Measurements from ENCODE around the gene NPW. TPM values are rescaled to one million over a fixed set of nuclear protein-coding genes. Genes with fewer than 3 reads are reported as not detected.
A peak's percentile ranks its signal among the peaks of the same experiment; 100 is the strongest.
"Not testable (repeated sequence)": the region's sequence is repeated elsewhere in the genome, so short reads cannot be mapped to it uniquely, and the experiment has no call there.

The NPW gene
- total RNA-seq, 4 donors from 2014 or later = not detected

DNA sequence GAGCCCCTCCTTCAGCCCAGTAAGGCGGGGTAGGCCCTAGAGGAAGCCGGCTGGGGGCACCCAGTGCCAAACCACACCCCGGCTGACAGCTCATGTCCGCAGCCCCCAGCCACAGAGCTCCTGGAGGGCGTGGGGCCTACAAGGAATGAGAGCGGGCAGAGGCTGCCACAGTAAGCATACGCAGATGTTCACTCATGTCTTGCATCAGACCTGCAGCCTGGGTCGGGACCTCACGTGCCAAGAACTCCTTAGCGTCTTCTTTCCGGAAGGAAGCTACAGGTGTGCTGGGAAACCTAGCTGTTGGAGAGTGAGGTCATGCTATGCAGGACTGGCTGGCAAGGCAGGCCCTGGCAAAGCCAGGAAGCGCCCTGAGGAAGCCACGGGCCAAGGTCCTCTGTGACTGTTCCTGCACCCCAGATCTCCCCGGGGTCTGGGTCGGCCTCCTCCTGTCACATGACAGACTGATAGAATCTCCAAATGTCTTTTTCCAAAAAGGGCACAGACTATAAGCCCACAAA, 11.5 kb upstream of the NPW start:
- peak overlapping the region; percentile 70 to 95 (median 81) for H3K4me3 ChIP-seq
- peaks cover 4 to 14% (median 10%) of the 10 kb centered on the region in 4 donors for H3K36me3 ChIP-seq
- H3K9me3 ChIP-seq = no peaks in the 10 kb centered on the region
- H3K4me1 ChIP-seq = peaks cover 61 to 70% (median 67%) of the 10 kb centered on the region in 4 donors
- no peak for TF ChIP-seq POLR2A (IDR thresholded peaks at IDR 0.05; ENCODE audit: low read depth)
- TF ChIP-seq, protein P1, sequence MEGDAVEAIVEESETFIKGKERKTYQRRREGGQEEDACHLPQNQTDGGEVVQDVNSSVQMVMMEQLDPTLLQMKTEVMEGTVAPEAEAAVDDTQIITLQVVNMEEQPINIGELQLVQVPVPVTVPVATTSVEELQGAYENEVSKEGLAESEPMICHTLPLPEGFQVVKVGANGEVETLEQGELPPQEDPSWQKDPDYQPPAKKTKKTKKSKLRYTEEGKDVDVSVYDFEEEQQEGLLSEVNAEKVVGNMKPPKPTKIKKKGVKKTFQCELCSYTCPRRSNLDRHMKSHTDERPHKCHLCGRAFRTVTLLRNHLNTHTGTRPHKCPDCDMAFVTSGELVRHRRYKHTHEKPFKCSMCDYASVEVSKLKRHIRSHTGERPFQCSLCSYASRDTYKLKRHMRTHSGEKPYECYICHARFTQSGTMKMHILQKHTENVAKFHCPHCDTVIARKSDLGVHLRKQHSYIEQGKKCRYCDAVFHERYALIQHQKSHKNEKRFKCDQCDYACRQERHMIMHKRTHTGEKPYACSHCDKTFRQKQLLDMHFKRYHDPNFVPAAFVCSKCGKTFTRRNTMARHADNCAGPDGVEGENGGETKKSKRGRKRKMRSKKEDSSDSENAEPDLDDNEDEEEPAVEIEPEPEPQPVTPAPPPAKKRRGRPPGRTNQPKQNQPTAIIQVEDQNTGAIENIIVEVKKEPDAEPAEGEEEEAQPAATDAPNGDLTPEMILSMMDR (IDR thresholded peaks at IDR 0.05) = no peak
- TF ChIP-seq EP300 (IDR thresholded peaks at IDR 0.05) = no peak
- no peak for TF ChIP-seq POLR2AphosphoS5 (IDR thresholded peaks at IDR 0.05)
- no peak for DNase-seq (ENCODE audit: extremely low spot score)
- WGBS = 64% methylated on average over 15 of the region's 15 CpGs
- H3K27ac ChIP-seq (replicated peaks in 1 of 4) = peak overlapping the region; percentile 89 to 97 (median 94)
- intact Hi-C loops (cut with DNase I) = no loop called here
- no peaks in the 10 kb centered on the region for H3K27me3 ChIP-seq

DNA sequence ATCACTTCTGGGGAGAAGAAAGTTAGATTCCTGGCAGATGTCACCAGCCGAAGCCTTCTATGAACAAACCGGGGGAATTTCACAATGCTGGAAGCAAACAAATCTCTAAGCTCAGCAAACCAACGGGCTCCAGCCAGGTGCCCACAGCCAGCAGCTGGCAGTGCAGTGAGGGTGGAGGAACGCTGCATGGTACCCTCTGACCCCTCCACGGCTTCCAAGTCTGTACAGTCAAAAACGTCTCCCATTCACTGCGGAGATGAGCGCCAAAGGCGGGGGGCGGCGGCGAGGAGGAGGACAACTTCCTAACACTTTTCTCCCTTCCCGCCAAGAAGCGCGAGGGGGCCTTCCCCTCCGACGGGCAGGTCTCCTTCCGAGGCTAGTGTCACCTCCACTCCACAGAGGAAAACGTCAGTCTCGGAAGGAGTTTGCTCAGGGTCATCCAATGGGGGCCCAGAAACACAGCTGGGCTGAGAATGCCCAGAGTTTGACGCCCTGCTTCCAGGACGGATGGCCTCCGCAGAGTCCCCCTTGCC, 10.9 kb upstream of the NPW start:
- Histone ChIP-seq H3K27ac (replicated peaks in 1 of 4) (peak overlapping the region; percentile 89 to 97 (median 94)), H3K9me3 (no peaks in the 10 kb centered on the region), H3K4me1 (peaks cover 58 to 64% (median 63%) of the 10 kb centered on the region in 4 donors), H3K36me3 (peaks cover 0 to 8% (median 5%) of the 10 kb centered on the region in 4 donors), H3K27me3 (no peaks in the 10 kb centered on the region), H3K4me3 (peak overlapping the region; percentile 70 to 95 (median 81))
- TF ChIP-seq POLR2A (IDR thresholded peaks at IDR 0.05; ENCODE audit: low read depth) (peak; percentile 11), EP300 (IDR thresholded peaks at IDR 0.05) (no peak)
- intact Hi-C loops (cut with DNase I) = no loop called here
- WGBS = 4% methylated on average over 20 of the region's 23 CpGs
- no peak for DNase-seq (ENCODE audit: extremely low spot score)

DNA sequence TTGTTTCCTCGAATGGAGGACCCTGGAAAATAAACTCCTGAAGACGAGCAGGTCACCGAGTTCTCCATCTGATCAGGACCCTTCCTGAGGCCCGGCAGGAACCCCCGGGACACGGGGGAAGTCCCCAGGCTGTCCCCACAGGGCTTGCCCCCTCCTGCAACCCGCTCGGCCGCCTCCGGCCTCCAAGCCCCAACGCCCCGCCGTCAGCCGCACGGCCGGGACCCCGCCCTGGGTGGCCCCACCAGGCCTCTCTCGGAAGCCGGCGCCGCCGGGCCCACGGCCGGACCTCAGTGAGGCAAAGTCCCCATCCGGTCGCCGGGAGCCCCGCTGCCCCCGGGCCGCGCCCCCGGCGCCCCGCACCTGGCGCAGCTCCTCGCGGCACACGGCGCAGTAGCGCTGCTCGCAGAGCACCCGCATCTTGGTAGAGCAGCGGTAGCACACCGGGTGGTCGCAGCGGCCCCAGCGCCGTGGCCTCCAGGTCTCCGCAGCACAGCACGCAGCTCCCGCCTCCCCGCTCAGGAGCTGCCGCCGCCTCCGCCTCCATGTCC, 10.3 kb upstream of the NPW start:
- H3K27me3 ChIP-seq = no peaks in the 10 kb centered on the region
- intact Hi-C loops (cut with DNase I) = no loop called here
- no peaks in the 10 kb centered on the region for H3K9me3 ChIP-seq
- no peak for DNase-seq (ENCODE audit: extremely low spot score)
- peak overlapping the region; percentile 70 to 95 (median 81) for H3K4me3 ChIP-seq
- 0% methylated on average over 2 of the region's 55 CpGs for WGBS
- peaks cover 0 to 8% (median 5%) of the 10 kb centered on the region in 4 donors for H3K36me3 ChIP-seq
- H3K4me1 ChIP-seq = peaks cover 52 to 59% (median 57%) of the 10 kb centered on the region in 4 donors
- H3K27ac ChIP-seq (replicated peaks in 1 of 4) = peak overlapping the region; percentile 89 to 97 (median 94)
- TF ChIP-seq POLR2A (IDR thresholded peaks at IDR 0.05; ENCODE audit: low read depth) = no peak

DNA sequence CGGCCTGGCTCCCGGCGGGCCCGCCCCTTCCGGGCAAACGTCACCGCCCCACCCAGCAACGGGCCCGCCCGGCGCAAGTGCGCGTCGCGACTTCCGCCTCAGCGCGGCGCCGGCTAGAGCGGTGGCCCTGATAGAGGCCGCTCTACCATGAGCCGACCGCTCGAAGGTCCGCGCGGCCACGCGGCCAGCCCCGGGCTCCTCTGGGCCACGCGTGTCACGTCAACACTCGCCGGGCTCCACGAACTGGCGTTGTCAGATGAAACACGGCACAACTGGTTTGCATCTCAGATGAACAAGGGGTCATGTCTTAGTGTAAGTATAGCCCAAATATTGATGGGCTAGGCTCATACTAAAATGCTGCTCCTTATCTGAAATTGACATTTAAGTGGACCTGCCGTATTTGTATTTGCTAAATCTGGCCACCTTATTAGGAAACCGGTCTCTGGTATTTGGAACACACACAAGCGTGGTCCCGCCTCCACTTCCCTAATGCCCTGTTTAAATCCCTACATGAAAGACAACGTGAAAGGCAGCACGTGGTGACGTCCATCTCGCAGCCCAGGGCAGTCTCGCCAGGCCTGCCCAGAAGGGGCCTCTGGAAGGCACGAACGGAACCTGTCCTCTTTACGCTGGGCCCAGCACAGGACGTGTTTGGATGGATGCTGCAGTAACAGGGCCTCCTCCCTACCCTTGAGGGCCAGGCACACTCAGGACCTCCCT, 9.6 kb upstream of the NPW start, which contains the start of gene ZNF598:
Gene ZNF598 (minus strand): TSS at position 31 of the 720 bp plus-strand sequence.
- H3K27me3 ChIP-seq = no peaks in the 10 kb centered on the region
- intact Hi-C loops (cut with DNase I) = no loop called here
- TF ChIP-seq POLR2A (IDR thresholded peaks at IDR 0.05; ENCODE audit: low read depth) = peak; percentile 91
- no peak for TF ChIP-seq EP300 (IDR thresholded peaks at IDR 0.05)
- TF ChIP-seq, protein P1 (IDR thresholded peaks at IDR 0.05) = peak in 1 of 3 experiments; percentile 28
- peak; percentile 85 to 98 for TF ChIP-seq POLR2AphosphoS5 (IDR thresholded peaks at IDR 0.05)
- no peaks in the 10 kb centered on the region for H3K9me3 ChIP-seq
- DNase-seq (ENCODE audit: extremely low spot score) = no peak
- peak within 1 kb of the TSS; percentile 70 to 95 (median 81) for H3K4me3 ChIP-seq
- peak within 1 kb of the TSS; percentile 89 to 97 (median 94) for H3K27ac ChIP-seq (replicated peaks in 1 of 4)
- WGBS = 3% methylated on average over 4 of the region's 52 CpGs
- peaks cover 0 to 5% (median 4%) of the 10 kb centered on the region in 4 donors for H3K36me3 ChIP-seq
- H3K4me1 ChIP-seq = peaks cover 45 to 52% (median 50%) of the 10 kb centered on the region in 4 donors

DNA sequence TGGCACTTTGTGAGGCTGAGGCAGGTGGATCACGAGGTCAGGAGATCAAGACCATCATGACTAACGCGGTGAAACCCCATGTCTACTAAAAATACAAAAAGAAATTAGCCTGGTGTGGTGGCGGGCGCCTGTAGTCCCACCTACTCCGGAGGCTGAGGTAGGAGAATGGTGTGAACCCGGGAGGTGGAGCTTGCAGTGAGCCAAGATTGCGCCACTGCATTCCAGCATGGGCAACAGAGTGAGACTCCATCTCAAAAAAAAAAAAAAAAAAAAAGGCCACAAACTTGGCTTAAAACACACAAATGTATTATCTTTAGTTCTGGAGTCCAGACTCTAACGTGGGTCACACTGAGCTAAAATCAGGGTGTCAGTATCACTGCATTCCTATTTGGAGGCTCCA, 7.9 kb upstream of the NPW start:
- H3K9me3 ChIP-seq; intact Hi-C loops (cut with DNase I); DNase-seq (ENCODE audit: extremely low spot score); H3K27ac ChIP-seq (replicated peaks in 1 of 4); H3K27me3 ChIP-seq; H3K4me3 ChIP-seq; H3K36me3 ChIP-seq: not testable (repeated sequence)
- H3K4me1 ChIP-seq = peaks cover 29 to 34% (median 33%) of the 10 kb centered on the region in 4 donors
- 84% methylated on average over 9 of the region's 9 CpGs for WGBS

DNA sequence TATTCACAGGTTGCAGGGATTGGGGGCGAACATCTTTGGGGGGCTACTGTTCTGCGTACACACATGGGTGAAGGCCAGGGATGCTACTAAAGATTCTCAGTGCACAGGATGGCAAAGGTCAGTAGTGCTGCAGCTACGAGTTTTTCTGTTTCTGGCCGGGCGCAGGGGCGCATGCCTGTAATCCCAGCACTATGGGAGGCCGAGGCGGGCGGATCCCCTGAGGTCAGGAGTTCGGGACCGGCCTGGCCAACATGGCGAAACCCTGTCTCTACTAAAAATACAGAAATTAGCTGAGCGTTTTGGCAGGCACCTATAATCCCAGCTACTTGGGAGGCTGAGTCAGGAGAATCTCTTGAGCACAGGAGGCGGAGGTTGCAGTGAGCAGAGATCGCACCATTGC, 6.1 kb upstream of the NPW start:
- H3K4me1 ChIP-seq = peaks cover 11 to 16% (median 15%) of the 10 kb centered on the region in 4 donors
- H3K9me3 ChIP-seq = no peaks in the 10 kb centered on the region
- DNase-seq (ENCODE audit: extremely low spot score) = no peak
- TF ChIP-seq EP300 (IDR thresholded peaks at IDR 0.05) (no peak), POLR2AphosphoS5 (IDR thresholded peaks at IDR 0.05) (no peak), POLR2A (IDR thresholded peaks at IDR 0.05; ENCODE audit: low read depth) (no peak)
- TF ChIP-seq, protein P1 (IDR thresholded peaks at IDR 0.05) = no peak
- H3K36me3 ChIP-seq = no peaks in the 10 kb centered on the region
- H3K27me3 ChIP-seq = peaks cover 0 to 16% (median 0%) of the 10 kb centered on the region in 4 donors
- WGBS = 92% methylated on average over 15 of the region's 15 CpGs
- H3K4me3 ChIP-seq = no peak overlapping the region
- intact Hi-C loops (cut with DNase I) = no loop called here
- H3K27ac ChIP-seq (replicated peaks in 1 of 4) = no peak overlapping the region

Measured in esophagus muscularis mucosa (tissue), 4 donors.